IMR-90 (cell line): ENCODE data around the gene FXYD5. TPM values are rescaled to one million over a fixed set of nuclear protein-coding genes. Genes with fewer than 3 reads are reported as not detected.

Experiments used
- ATAC-seq: fragments of 200-7000 bp; cut with Tn5 transposase; 2 replicates; pipeline ENCODE4 v1.9.1; 2020; ENCODE audit warnings: low read depth, mild to moderate bottlenecking, moderate library complexity
- BruUV-seq: library from RNA; stranded (reverse); fragments of 400-500 nt; replicated peaks from 2 replicates; lab custom pipeline; 2021; lab: Mats Ljungman, UMichigan
- CTCF ChIA-PET: fragments of 300-600 bp; formaldehyde crosslinking; extraction: SDS; loops from one replicate; lab custom pipeline; 2021; ENCODE audit warnings: antibody characterized with exemption; lab: Yijun Ruan, JAX
- POLR2A ChIA-PET: fragments of 300-600 bp; sonication (Branson Sonifier 250); formaldehyde crosslinking; loops from one replicate; lab custom pipeline; 2022; ENCODE audit warnings: antibody characterized with exemption; ENCODE audit not compliant: unreplicated experiment; lab: Charles Lee
- DNase-seq: peaks from one replicate; pipeline ENCODE4 v3.0.0; 2013
- H2AFZ ChIP-seq: replicated peaks from 2 replicates; pipeline ENCODE3; 2013; ENCODE audit warnings: low read length, mild to moderate bottlenecking; ENCODE audit not compliant: poor library complexity
- H2AK5ac ChIP-seq: 2 replicates; pipeline ENCODE4 v1.6.1; 2013; ENCODE audit warnings: low read depth, low read length, inconsistent platforms
- H2AK9ac ChIP-seq: replicated peaks from 2 replicates; pipeline ENCODE3; 2013; ENCODE audit warnings: mild to moderate bottlenecking, low read depth, low read length, moderate library complexity; ENCODE audit not compliant: poor library complexity
- H2BK120ac ChIP-seq: 2 replicates; pipeline ENCODE4 v1.6.1; 2013; ENCODE audit warnings: low read depth, low read length, inconsistent platforms
- H2BK15ac ChIP-seq: 3 replicates; pipeline ENCODE4 v1.6.1; 2013; ENCODE audit warnings: low read depth, low read length, inconsistent platforms
- H2BK20ac ChIP-seq: 2 replicates; pipeline ENCODE4 v1.6.1; 2013; ENCODE audit warnings: low read depth, mild to moderate bottlenecking, inconsistent platforms, low read length, moderate library complexity
- H2BK5ac ChIP-seq: 2 replicates; pipeline ENCODE4 v1.6.1; 2013; ENCODE audit warnings: mild to moderate bottlenecking, low read depth, low read length, inconsistent platforms; ENCODE audit not compliant: poor library complexity, severe bottlenecking
- H3K14ac ChIP-seq: replicated peaks from 2 replicates; pipeline ENCODE4 v1.6.1; 2013; ENCODE audit warnings: low read depth, low read length, inconsistent platforms
- H3K18ac ChIP-seq: 2 replicates; pipeline ENCODE4 v1.6.1; 2013; ENCODE audit warnings: low read depth, low read length, control low read depth
- H3K23ac ChIP-seq: 2 replicates; pipeline ENCODE4 v1.6.1; 2013; ENCODE audit warnings: low read depth, low read length, inconsistent platforms
- H3K27ac ChIP-seq: 2 replicates; pipeline ENCODE4 v1.5.1; 2013; ENCODE audit warnings: mild to moderate bottlenecking, control low read depth, low read length; ENCODE audit not compliant: insufficient read depth
- H3K27me3 ChIP-seq: 2 replicates; pipeline ENCODE4 v1.6.1; 2013; ENCODE audit warnings: low read length; ENCODE audit not compliant: control insufficient read depth, insufficient read depth
- H3K36me3 ChIP-seq: 2 replicates; pipeline ENCODE4 v1.6.1; 2013; ENCODE audit warnings: low read length, mixed read lengths; ENCODE audit not compliant: control insufficient read depth, insufficient read depth
- H3K4ac ChIP-seq: 2 replicates; pipeline ENCODE4 v1.6.1; 2013; ENCODE audit warnings: low read depth, low read length, inconsistent platforms
- H3K4me1 ChIP-seq: 2 replicates; pipeline ENCODE4 v1.6.1; 2013; ENCODE audit warnings: low read length, mixed read lengths; ENCODE audit not compliant: control insufficient read depth, insufficient read depth
- H3K4me2 ChIP-seq: 2 replicates; pipeline ENCODE4 v1.6.1; 2013; ENCODE audit warnings: low read depth, mild to moderate bottlenecking, control low read depth, low read length, moderate library complexity
- H3K4me3 ChIP-seq: 2 replicates; pipeline ENCODE4 v1.5.1; 2013; ENCODE audit warnings: low read depth, mild to moderate bottlenecking, control low read depth, low read length, moderate library complexity; ENCODE audit not compliant: insufficient read depth
- H3K56ac ChIP-seq: 2 replicates; pipeline ENCODE4 v1.6.1; 2013; ENCODE audit warnings: low read length, inconsistent platforms; ENCODE audit not compliant: insufficient read depth; ENCODE audit errors: extremely low read depth
- H3K79me1 ChIP-seq, 2 experiments: 2 replicates each; pipeline ENCODE4 v1.6.1; 2013; ENCODE audit warnings: low read length in 2 of 2, inconsistent platforms in 1 of 2, low read depth in 1 of 2
- H3K9ac ChIP-seq: 2 replicates; pipeline ENCODE4 v1.6.1; 2013; ENCODE audit warnings: low read depth, low read length, control low read depth
- H3K9me1 ChIP-seq: 2 replicates; pipeline ENCODE4 v1.6.1; 2013; ENCODE audit warnings: low read length, inconsistent platforms; ENCODE audit not compliant: insufficient read depth
- H3K9me3 ChIP-seq: 2 replicates; pipeline ENCODE4 v1.6.1; 2013; ENCODE audit warnings: low read length; ENCODE audit not compliant: control insufficient read depth, insufficient read depth
- H4K20me1 ChIP-seq: 2 replicates; pipeline ENCODE4 v1.6.1; 2013; ENCODE audit warnings: low read length, inconsistent platforms; ENCODE audit not compliant: insufficient read depth
- H4K5ac ChIP-seq: 2 replicates; pipeline ENCODE4 v1.6.1; 2013; ENCODE audit warnings: mild to moderate bottlenecking, low read depth, low read length, control low read depth
- H4K8ac ChIP-seq, 2 experiments: 2 replicates each; pipeline ENCODE4 v1.6.1; 2013; ENCODE audit warnings: low read depth in 2 of 2, low read length in 2 of 2, control low read depth in 1 of 2, inconsistent platforms in 1 of 2
- H4K91ac ChIP-seq: 2 replicates; pipeline ENCODE4 v1.6.1; 2013; ENCODE audit warnings: low read depth, low read length, inconsistent platforms; ENCODE audit not compliant: insufficient read depth
- BHLHE40 ChIP-seq: fragments of 150-350 bp; IDR thresholded peaks from 2 replicates; pipeline ENCODE4 v1.6.1; 2016; ENCODE audit warnings: mild to moderate bottlenecking, low read depth, low read length
- CHD1 ChIP-seq: IDR thresholded peaks from 2 replicates; pipeline ENCODE4 v1.6.1; 2012; ENCODE audit warnings: low read depth, low read length, improper control_type of control experiment
- FOS ChIP-seq: fragments of 150-350 bp; IDR thresholded peaks from 2 replicates; pipeline ENCODE4 v1.6.1; 2016; ENCODE audit warnings: low read depth, low read length
- MXI1 ChIP-seq: IDR thresholded peaks from 2 replicates; pipeline ENCODE4 v1.6.1; 2012; ENCODE audit warnings: low read depth, mild to moderate bottlenecking, low read length, moderate library complexity, borderline replicate concordance
- NFE2L2 ChIP-seq: fragments of 150-350 bp; IDR thresholded peaks from 2 replicates; pipeline ENCODE4 v1.6.1; 2016; ENCODE audit warnings: low read depth, mild to moderate bottlenecking, low read length
- POLR2A ChIP-seq: IDR thresholded peaks from 2 replicates; pipeline ENCODE4 v1.6.1; 2012; ENCODE audit warnings: mild to moderate bottlenecking, low read depth, low read length
- RAD21 ChIP-seq: IDR thresholded peaks from 2 replicates; pipeline ENCODE4 v1.6.1; 2012; ENCODE audit warnings: low read length, improper control_type of control experiment
- RCOR1 ChIP-seq: IDR thresholded peaks from 2 replicates; pipeline ENCODE4 v1.6.1; 2012; ENCODE audit warnings: mild to moderate bottlenecking, low read length, improper control_type of control experiment; ENCODE audit not compliant: insufficient replicate concordance
- RFX5 ChIP-seq: IDR thresholded peaks from 2 replicates; pipeline ENCODE4 v1.8.0; 2012; ENCODE audit warnings: low read depth, mild to moderate bottlenecking, low read length, moderate library complexity
- SMC3 ChIP-seq: fragments of 150-350 bp; IDR thresholded peaks from 2 replicates; pipeline ENCODE4 v1.6.1; 2016; ENCODE audit warnings: low read depth, mild to moderate bottlenecking, antibody characterized with exemption, low read length, moderate library complexity
- WGBS, 2 experiments: methylation state at CpG; one replicate each; pipeline versions ENCODE4 v1.1.5 to v1.1.7; 2013; ENCODE audit warnings: missing lambda C conversion rate in 2 of 2; ENCODE audit not compliant: insufficient read length in 1 of 2; ENCODE audit errors: extremely low coverage in 2 of 2; 5-methylcytosine and 5-hydroxymethylcytosine counted together
- dilution Hi-C: fragments of 300-500 bp; cut with HindIII; formaldehyde crosslinking; loops from one replicate; pipeline ENCODE4 v1.14.3; 2018; ENCODE audit warnings: low sequenced_read_pairs; ENCODE audit not compliant: unreplicated experiment
- in situ Hi-C: fragments of 300-500 bp; cut with MboI; formaldehyde crosslinking; loops from 3 replicates; pipeline ENCODE4 v1.14.3; 2019; ENCODE audit warnings: low sequenced_read_pairs, inconsistent platforms, mixed read lengths
- intact Hi-C: fragments of 100-400 bp; cut with micrococcal nuclease; formaldehyde crosslinking; loops from 2 replicates; pipeline ENCODE4 v1.10.0; 2022
- polyA plus RNA-seq, 3 experiments: library from polyadenylated mRNA; depleted of rRNA; stranded (reverse); fragments of >200 nt; gene quantifications; 2 replicates each; pipeline ENCODE4 v1.2.3, GENCODE V29; 2012; ENCODE audit warnings: low replicate concordance in 1 of 3
- total RNA-seq: library from RNA; depleted of rRNA; stranded (reverse); fragments of >200 nt; gene quantifications from 2 replicates; pipeline ENCODE4 v1.2.3, GENCODE V29; 2012
- TF ChIP-seq, protein P1 (sequence below): fragments of 150-350 bp; IDR thresholded peaks from 2 replicates; pipeline ENCODE4 v1.6.1; 2016; ENCODE audit warnings: low read depth, mild to moderate bottlenecking, low read length, moderate library complexity, borderline replicate concordance

Gene FXYD5
- total and polyA plus RNA-seq, 2 of the 4 experiments (the other 2 are of a cell fraction) = 53.6 to 245 TPM

DNA sequence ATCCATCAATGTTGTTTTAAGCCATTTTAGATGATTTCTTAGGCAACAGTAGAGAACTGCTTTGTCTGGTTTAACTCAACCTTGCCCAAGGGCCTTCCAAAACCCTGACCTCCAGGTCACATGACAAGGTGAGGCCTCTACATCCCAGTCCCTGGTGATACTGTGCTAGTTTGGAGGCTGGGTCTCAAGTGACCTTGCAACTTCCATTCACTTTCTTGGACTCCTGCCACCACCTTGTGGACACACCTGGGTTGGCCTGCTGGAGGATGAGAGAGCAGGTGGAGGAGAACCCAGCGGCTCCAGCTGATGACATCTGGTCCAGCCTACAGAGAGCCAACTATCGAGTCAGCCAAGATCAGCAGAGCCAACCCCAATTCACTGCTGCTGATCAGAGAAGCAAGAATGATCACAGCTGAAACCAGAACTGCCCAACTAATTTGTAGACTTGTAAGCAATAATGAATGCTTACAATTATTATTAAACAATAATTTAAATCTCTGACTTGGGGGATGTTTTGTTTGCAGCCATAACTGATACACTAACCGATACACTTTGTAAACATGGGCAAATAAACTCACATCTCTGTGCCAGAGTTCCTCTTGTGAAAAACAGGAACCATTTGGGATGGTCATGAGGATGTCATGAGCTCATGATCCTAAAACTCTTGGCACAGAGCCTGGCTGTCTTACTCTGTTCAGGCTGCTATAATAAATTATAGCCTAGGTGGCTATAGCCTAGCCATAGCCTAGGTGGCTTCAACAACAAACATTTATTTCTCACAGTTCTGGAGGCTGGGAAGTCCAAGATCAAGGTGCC lies 62.5 kb downstream of the FXYD5 start:
- in situ Hi-C loops = no loop called here
- Histone ChIP-seq H3K4me2 (no peak overlapping the region), H2BK15ac (no peak overlapping the region), H2AK5ac (no peak overlapping the region), H3K56ac (no peak overlapping the region), H3K4ac (no peak overlapping the region), H2AK9ac (no peak overlapping the region), H3K36me3 (no peaks in the 10 kb centered on the region), H4K20me1 (no peaks in the 10 kb centered on the region), H4K8ac (no peak overlapping the region), H3K79me1 (no peaks in the 10 kb centered on the region), H3K23ac (no peak overlapping the region), H3K27ac (no peak overlapping the region), H3K4me3 (no peak overlapping the region), H3K18ac (no peak overlapping the region), H2BK5ac (no peak overlapping the region), H3K14ac (no peak overlapping the region), H3K9me3 (peaks cover 3% of the 10 kb centered on the region; the same call in 1 of the 2 replicates), H3K9me1 (no peaks in the 10 kb centered on the region), H2AFZ (no peak overlapping the region), H4K91ac (no peak overlapping the region), H3K27me3 (no peaks in the 10 kb centered on the region), H2BK20ac (no peak overlapping the region), H2BK120ac (no peak overlapping the region), H3K4me1 (no peaks in the 10 kb centered on the region), H3K9ac (no peak overlapping the region), H4K5ac (no peak overlapping the region)
- ATAC-seq = no peak
- TF ChIP-seq POLR2A (no peak), RFX5 (no peak), MXI1 (no peak), NFE2L2 (no peak), SMC3 (no peak), RCOR1 (no peak), FOS (no peak), CHD1 (no peak), RAD21 (no peak), BHLHE40 (no peak)
- TF ChIP-seq, protein P1, sequence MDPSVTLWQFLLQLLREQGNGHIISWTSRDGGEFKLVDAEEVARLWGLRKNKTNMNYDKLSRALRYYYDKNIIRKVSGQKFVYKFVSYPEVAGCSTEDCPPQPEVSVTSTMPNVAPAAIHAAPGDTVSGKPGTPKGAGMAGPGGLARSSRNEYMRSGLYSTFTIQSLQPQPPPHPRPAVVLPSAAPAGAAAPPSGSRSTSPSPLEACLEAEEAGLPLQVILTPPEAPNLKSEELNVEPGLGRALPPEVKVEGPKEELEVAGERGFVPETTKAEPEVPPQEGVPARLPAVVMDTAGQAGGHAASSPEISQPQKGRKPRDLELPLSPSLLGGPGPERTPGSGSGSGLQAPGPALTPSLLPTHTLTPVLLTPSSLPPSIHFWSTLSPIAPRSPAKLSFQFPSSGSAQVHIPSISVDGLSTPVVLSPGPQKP = no peak
- ChIA-PET CTCF (interaction anchor here (0.6 kb wide), 1 partner anchor 19 kb away, joined by 8 read pairs; no protein-coding TSS in a partner anchor), POLR2A (no interaction called here)
- no CpG with 5 or more reads among the region's 3 CpGs for WGBS, 2 experiments
- intact Hi-C loops = no loop called here
- dilution Hi-C loops = no loop called here
- no peak for DNase-seq
- BruUV-seq = no TSS peak
